ENCODE results near the gene CIT. TPM values are rescaled to one million over a fixed set of nuclear protein-coding genes. Genes with fewer than 3 reads are reported as not detected.

CIT gene
- total and polyA plus RNA-seq, 10 of the 15 experiments (the other 5 are each of a cell fraction or from before 2014, with no cell fraction given): 1.0 to 38.2 (median 14.9) TPM

DNA sequence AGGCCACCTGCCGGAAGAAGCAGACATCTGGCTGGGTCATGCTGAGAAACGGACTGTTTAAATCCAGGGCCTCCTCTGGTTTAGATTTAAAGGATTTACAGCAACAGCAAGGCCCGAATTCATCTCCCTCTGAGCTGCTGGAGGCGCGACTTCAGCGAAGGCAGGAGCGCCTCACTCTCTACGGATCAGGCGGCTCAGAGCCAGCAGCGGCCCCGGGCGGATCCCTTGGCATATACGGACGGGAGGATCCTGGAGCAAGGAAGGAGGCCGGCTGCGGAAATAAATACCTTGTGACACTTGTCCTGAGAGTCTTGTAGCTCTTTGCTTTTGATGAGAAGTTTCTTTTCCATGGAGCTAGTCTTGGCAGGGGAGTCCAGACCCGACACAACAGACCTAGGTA lies 92.4 kb downstream of the CIT start:
- SMC1A ChIA-PET (ENCODE audit: uncharacterized antibody, unreplicated experiment): no interaction called here
- DNase-seq (ENCODE audit: low read depth, low spot score): no peak
- Histone ChIP-seq H3K4me3 (no peak overlapping the region), H3K79me2 (ENCODE audit: control insufficient read depth, insufficient read depth, low read length) (no peaks in the 10 kb centered on the region; the same call in 1 of the 2 replicates), H3K4me2 (ENCODE audit: control insufficient read depth, insufficient read depth) (no peak overlapping the region), H3K9me3 (replicated peaks; ENCODE audit: control insufficient read depth, insufficient read depth, low read length) (no peaks in the 10 kb centered on the region), H4K20me1 (ENCODE audit: control insufficient read depth, insufficient read depth) (no peaks in the 10 kb centered on the region), H3K4me1 (ENCODE audit: control insufficient read depth, insufficient read depth, low read length) (peaks cover 6% of the 10 kb centered on the region), H3K9ac (ENCODE audit: control insufficient read depth, insufficient read depth, low read length) (no peak overlapping the region), H3K36me3 (ENCODE audit: control insufficient read depth in 2 of 2, insufficient read depth in 2 of 2, low read length in 1 of 2) (peaks cover 9 to 14% of the 10 kb centered on the region in 2 experiments), H2AFZ (ENCODE audit: control insufficient read depth, low read depth, low read length) (no peak overlapping the region), H3K27ac (ENCODE audit: control insufficient read depth, insufficient read depth) (no peak overlapping the region), H3K27me3 (replicated peaks in 1 of 2; ENCODE audit: control insufficient read depth in 2 of 2, insufficient read depth in 2 of 2, low read length in 1 of 2) (no peaks in the 10 kb centered on the region)
- TF ChIP-seq ESRRA (IDR thresholded peaks at IDR 0.05; ENCODE audit: low read length): no peak
- TF ChIP-seq NRF1 (conservative IDR thresholded peaks at IDR 0.05; ENCODE audit: low read depth, low read length): no peak
- TF ChIP-seq ZNF622 (IDR thresholded peaks at IDR 0.05): no peak
- no peak for TF ChIP-seq HDAC6 (IDR thresholded peaks at IDR 0.05; ENCODE audit: unreplicated experiment)
- no peak for TF ChIP-seq CHD4 (IDR thresholded peaks at IDR 0.05)
- no peak for TF ChIP-seq GABPA (IDR thresholded peaks at IDR 0.05; ENCODE audit: low read depth)
- TF ChIP-seq, protein P1, sequence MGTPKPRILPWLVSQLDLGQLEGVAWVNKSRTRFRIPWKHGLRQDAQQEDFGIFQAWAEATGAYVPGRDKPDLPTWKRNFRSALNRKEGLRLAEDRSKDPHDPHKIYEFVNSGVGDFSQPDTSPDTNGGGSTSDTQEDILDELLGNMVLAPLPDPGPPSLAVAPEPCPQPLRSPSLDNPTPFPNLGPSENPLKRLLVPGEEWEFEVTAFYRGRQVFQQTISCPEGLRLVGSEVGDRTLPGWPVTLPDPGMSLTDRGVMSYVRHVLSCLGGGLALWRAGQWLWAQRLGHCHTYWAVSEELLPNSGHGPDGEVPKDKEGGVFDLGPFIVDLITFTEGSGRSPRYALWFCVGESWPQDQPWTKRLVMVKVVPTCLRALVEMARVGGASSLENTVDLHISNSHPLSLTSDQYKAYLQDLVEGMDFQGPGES (IDR thresholded peaks at IDR 0.05): no peak
- no peak for TF ChIP-seq GATAD2B (conservative IDR thresholded peaks at IDR 0.05; ENCODE audit: low read depth)
- no peak for FAIRE-seq
- POLR2A ChIA-PET: no interaction called here
- no TSS peak for BruUV-seq (replicated peaks)
- ATAC-seq: no peak
- intact Hi-C loops (cut with micrococcal nuclease; ENCODE audit: unreplicated experiment): no loop called here
- CTCF ChIA-PET: interaction anchor here (0.6 kb wide), 1 partner anchor 137 kb away, joined by 3 read pairs; no protein-coding TSS in a partner anchor
- in situ Hi-C loops (cut with MboI): no loop called here
- 98% methylated on average over 17 of the region's 17 CpGs for WGBS (ENCODE audit: insufficient coverage, insufficient replicate concordance, low lambda C conversion rate, missing lambda C conversion rate)
- RAD21 ChIA-PET (ENCODE audit: unreplicated experiment): no interaction called here

DNA sequence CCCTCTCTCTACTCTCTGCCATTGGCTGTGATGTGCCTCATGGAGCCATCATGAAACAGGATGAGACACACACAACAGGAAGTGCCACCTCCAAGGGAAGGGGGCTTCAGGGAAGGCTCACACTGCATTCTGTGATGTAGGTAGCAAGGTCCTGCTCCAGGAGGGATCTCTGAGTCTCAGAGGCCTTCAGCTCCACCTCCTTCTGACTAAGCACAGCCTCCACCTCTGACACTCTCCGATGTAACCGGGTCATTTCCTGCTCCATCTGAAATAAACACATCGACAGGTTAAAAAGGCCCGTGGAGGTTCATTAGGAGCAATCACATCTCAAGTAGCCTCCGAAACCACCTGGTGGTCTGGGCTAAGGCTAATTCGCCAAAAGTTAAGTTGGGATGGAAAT lies 93.3 kb downstream of the CIT start:
- CTCF ChIA-PET: no interaction called here
- WGBS (ENCODE audit: insufficient coverage, insufficient replicate concordance, low lambda C conversion rate, missing lambda C conversion rate): 99% methylated on average over 6 of the region's 6 CpGs
- no peak for TF ChIP-seq EP300 (IDR thresholded peaks at IDR 0.05; ENCODE audit: borderline replicate concordance in 1 of 2, control insufficient read depth in 1 of 2, low read depth in 2 of 2, low read length in 2 of 2)
- TF ChIP-seq CREB1 (IDR thresholded peaks at IDR 0.05; ENCODE audit: low read depth): no peak
- TF ChIP-seq, protein P2, sequence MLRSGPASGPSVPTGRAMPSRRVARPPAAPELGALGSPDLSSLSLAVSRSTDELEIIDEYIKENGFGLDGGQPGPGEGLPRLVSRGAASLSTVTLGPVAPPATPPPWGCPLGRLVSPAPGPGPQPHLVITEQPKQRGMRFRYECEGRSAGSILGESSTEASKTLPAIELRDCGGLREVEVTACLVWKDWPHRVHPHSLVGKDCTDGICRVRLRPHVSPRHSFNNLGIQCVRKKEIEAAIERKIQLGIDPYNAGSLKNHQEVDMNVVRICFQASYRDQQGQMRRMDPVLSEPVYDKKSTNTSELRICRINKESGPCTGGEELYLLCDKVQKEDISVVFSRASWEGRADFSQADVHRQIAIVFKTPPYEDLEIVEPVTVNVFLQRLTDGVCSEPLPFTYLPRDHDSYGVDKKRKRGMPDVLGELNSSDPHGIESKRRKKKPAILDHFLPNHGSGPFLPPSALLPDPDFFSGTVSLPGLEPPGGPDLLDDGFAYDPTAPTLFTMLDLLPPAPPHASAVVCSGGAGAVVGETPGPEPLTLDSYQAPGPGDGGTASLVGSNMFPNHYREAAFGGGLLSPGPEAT (IDR thresholded peaks at IDR 0.05; ENCODE audit: low read depth): no peak
- TF ChIP-seq NBN (IDR thresholded peaks at IDR 0.05): no peak
- no peak for TF ChIP-seq TCF7 (IDR thresholded peaks at IDR 0.05; ENCODE audit: borderline replicate concordance)
- TF ChIP-seq MTA2 (IDR thresholded peaks at IDR 0.05; ENCODE audit: low read depth): no peak
- no peak for TF ChIP-seq TARDBP (IDR thresholded peaks at IDR 0.05; ENCODE audit: borderline replicate concordance)

More for the DNA sequence above, 93.3 kb downstream of the CIT start:
- Histone ChIP-seq H3K36me3 (ENCODE audit: control insufficient read depth in 2 of 2, insufficient read depth in 2 of 2, low read length in 1 of 2) (peaks cover 9 to 16% of the 10 kb centered on the region in 2 experiments), H3K4me1 (ENCODE audit: control insufficient read depth, insufficient read depth, low read length) (peaks cover 6% of the 10 kb centered on the region), H3K27ac (ENCODE audit: control insufficient read depth, insufficient read depth) (no peak overlapping the region), H2AFZ (ENCODE audit: control insufficient read depth, low read depth, low read length) (no peak overlapping the region), H3K9me3 (replicated peaks; ENCODE audit: control insufficient read depth, insufficient read depth, low read length) (no peaks in the 10 kb centered on the region), H3K79me2 (ENCODE audit: control insufficient read depth, insufficient read depth, low read length) (no peaks in the 10 kb centered on the region), H3K4me2 (ENCODE audit: control insufficient read depth, insufficient read depth) (no peak overlapping the region), H3K27me3 (replicated peaks in 1 of 2; ENCODE audit: control insufficient read depth in 2 of 2, insufficient read depth in 2 of 2, low read length in 1 of 2) (no peaks in the 10 kb centered on the region), H4K20me1 (ENCODE audit: control insufficient read depth, insufficient read depth) (no peaks in the 10 kb centered on the region), H3K4me3 (no peak overlapping the region), H3K9ac (ENCODE audit: control insufficient read depth, insufficient read depth, low read length) (no peak overlapping the region)
- no TSS peak for BruUV-seq (replicated peaks)
- FAIRE-seq (no peak), DNase-seq (ENCODE audit: low read depth, low spot score) (no peak), ATAC-seq (no peak)
- intact Hi-C loops (cut with micrococcal nuclease; ENCODE audit: unreplicated experiment): no loop called here
- RAD21 ChIA-PET (ENCODE audit: unreplicated experiment): no interaction called here
- in situ Hi-C loops (cut with MboI): no loop called here
- POLR2A ChIA-PET: no interaction called here
- SMC1A ChIA-PET (ENCODE audit: uncharacterized antibody, unreplicated experiment): no interaction called here
